H4 (cell line): ENCODE measurements around the gene TOGARAM2. TPM values are rescaled to one million over a fixed set of nuclear protein-coding genes. Genes with fewer than 3 reads are reported as not detected.

ENCODE experiments used
- DNase-seq: peaks from one replicate; pipeline ENCODE4 v3.0.0-alpha.2; 2015; ENCODE audit warnings: low spot score
- total RNA-seq: library from RNA; depleted of rRNA; stranded (reverse); fragments of >200 nt; shearing (Covaris generic); gene quantifications from 2 replicates; pipeline ENCODE4 v1.2.3, GENCODE V29; 2014

TOGARAM2 gene
- total RNA-seq, 1 experiment from 2014 or later: 0.21 TPM

- no peak for DNase-seq
Observed at GRCh38 chr2:28997847-28998735, 17.0 kb downstream of the TOGARAM2 start.

DNA sequence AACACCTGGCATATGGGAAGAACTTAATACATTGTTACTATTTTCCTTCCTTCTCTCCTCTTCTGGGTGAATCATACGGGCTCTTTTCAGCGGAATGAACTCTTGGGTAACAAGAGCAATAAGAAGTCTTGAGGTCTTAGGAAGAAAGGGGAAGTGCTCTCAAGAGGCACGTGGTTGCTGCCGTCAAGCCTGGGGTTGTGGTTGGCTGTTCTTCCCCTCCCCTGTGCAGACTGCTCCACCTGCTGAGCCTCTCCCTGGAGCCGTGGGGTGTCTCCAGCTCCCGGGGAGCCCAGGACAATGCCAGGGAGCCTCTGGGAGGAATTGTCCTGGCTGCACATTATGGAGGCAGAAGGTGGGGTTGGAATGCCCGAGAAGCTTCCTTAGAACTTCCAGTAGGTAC is 19.4 kb downstream of the TOGARAM2 start:
- DNase-seq: no peak

GRCh38 chr2:29000956-29001355 is 19.9 kb downstream of the TOGARAM2 start:
- no peak for DNase-seq

- DNase-seq: no peak
Observed at GRCh38 chr2:29001806-29002205, 20.7 kb downstream of the TOGARAM2 start.

DNA sequence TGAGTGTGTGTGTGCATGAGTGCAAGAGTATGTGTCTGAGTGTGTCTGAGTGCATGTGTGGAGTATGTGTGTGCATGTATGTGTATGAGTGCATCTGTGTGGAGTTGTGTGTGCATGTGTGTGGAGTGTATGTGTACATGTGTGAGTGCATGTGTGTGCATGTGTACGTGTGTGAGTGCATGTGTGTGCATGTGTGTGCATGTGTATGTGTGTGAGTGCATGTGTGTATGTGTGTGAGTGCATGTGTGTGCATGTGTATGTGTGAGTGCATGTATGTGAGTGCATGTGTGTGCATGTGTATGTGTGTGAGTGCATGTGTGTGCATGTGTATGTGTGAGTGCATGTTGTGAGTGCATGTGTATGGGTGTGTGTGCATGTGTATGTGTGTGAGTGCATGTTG is 23.7 kb downstream of the TOGARAM2 start:
- DNase-seq: no peak

DNA sequence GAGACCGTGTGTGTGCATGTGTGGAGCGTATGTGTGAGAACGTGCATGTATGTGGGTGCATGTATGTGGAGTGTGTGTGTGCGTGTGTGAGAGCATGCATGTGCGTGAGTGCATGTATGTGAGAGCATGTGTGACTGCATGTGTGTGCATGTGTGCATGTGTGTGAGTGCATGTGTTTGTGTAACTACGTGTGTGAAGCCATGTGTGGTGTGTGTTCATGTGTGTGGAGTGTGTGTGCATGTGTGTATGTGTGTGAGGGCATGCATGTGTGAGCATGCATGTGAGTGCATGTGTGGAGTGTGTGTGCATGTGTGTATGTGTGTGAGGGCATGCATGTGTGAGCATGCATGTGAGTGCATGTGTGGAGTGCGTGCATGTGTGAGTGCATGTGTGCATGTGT is 24.2 kb downstream of the TOGARAM2 start:
- DNase-seq: no peak

DNA sequence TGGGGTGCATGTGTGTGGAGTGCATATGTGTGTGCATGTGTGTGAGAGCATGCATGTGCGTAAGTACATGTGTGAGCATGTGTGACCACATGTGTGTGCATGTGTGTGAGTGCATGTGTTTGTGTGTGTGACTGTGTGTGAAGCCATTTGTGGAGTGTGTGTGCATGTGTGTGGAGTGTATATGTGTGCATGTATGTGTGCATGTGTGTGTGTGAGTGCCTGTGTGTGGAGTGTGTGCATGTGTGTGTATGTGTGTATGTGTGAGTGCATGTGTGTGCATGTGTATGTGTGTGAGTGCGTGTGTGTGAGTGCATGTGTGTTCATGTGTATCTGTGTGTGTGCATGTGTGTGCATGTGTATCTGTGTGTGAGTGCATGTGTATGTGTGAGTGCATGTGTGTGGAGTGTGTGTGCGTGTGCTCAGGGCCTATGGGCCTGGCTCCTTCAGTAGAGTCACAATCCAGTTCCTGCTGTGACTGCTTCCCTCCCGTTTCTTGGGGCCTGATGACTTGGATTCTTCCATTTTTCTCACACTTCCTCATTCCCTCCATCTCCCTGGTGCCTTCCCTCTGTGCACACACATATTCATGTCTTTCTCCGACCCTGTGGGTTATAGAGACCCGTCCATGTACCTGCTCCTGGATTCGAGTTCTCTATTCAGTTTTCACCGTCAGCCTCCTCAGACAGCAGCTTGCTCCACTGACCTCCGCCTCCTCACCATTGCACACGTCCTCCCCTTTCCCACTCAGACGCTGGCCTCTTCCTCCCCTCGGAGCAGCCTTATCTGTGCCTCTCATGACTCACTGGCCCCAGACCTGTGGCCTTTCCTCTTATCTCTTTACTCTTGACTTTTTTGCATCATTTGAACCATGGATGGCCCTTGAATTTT is 25.2 kb downstream of the TOGARAM2 start:
- no peak for DNase-seq

GRCh38 chr2:29006980-29007301 is 25.8 kb downstream of the TOGARAM2 start:
- DNase-seq: no peak

DNA sequence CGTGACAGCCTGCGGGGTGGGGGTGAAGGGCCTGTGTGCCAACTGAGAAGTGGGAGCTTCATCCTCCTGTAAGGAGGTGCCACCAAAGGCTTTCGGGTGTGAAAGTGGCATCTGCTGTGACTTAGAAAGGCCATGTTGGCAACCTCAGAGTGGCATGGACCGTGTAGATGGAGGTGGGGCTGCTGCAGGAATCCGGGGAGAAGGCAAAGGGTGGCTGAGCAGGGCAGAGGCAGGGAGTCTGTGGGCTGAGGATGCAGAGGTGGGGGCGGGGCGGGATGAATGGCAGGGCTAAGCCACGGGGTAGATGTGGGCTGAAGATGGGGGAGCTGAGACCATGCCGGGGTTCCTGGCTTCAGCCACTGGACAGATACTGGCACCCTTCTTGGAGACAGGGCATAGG is 28.2 kb downstream of the TOGARAM2 start:
- no peak for DNase-seq

GRCh38 chr2:29009711-29010677 is 28.9 kb downstream of the TOGARAM2 start:
- DNase-seq: no peak

DNA sequence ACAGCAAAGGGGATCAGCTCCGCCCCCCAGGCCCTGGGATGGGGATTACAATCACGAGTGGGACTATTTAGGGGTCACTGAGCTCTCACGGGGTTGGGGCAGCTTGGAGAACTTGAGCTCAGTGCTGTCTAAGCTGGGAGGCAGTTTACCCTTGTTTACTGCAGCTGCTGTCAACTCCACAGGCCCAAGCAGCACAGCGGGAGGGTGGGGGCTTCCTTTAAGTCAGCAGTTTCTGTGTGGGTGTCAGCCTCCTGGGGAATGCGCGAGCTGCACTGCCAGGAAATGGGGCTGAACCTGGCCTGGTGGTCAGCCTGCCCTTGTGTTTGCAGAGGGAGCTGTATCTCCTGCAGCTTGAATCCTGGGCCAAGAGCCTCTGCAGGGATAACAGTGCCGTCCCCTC is 29.8 kb downstream of the TOGARAM2 start:
- no peak for DNase-seq

DNA sequence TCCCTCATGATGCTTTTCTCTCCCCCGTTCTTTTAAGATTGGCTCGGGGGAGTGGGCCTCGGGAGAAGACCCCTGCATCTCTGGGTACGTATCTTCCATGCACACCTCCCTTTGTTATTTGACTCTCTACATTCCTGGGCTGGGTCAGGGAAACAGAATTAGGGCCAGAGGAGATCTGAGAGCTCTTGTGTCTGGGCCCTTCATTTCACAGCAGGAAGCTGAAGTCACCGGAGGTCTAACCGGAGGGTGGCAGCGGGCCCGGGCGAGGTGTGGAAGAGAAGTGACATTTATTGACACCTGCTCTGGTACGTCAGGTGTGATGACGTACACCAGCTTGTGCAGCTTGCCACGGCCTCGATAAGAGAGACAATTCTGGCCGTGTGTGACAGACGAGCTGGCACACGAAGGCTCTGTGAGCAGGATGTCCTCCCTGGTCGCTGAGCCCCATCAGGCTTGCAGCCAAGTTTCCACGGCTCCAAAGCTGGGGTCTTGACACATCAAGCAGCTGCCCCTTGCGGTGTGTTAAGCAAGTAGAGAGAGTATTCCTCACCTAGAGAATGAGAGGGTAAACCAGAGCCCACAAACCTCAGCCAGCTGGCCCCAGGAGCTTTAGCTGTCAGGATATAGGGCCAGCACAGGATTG is 30.4 kb downstream of the TOGARAM2 start:
- no peak for DNase-seq

- DNase-seq: no peak
Observed at GRCh38 chr2:29012211-29012681, 31.1 kb downstream of the TOGARAM2 start.

GRCh38 chr2:29013057-29013780 is 32.1 kb downstream of the TOGARAM2 start:
- DNase-seq: no peak

DNA sequence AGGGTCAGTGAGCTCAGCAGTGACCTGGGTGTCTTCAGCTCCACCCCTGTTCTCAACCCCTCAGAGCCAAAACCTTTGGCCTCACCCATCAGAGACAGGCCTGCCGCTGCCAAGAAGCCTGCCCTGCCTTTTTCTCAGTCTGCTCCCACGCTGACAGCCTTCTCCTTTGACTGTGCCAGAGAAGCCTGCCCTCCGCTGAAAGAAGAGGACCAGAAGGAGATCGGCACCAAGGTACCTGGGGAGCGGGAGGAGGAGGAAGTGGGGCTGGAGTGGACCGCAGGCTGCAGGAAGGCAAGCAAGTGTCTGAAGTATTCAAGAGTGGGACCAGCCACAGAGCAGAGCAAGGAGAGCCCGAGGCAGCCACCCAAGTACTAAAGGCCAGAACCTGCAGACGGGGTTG is 33.2 kb downstream of the TOGARAM2 start:
- no peak for DNase-seq

DNA sequence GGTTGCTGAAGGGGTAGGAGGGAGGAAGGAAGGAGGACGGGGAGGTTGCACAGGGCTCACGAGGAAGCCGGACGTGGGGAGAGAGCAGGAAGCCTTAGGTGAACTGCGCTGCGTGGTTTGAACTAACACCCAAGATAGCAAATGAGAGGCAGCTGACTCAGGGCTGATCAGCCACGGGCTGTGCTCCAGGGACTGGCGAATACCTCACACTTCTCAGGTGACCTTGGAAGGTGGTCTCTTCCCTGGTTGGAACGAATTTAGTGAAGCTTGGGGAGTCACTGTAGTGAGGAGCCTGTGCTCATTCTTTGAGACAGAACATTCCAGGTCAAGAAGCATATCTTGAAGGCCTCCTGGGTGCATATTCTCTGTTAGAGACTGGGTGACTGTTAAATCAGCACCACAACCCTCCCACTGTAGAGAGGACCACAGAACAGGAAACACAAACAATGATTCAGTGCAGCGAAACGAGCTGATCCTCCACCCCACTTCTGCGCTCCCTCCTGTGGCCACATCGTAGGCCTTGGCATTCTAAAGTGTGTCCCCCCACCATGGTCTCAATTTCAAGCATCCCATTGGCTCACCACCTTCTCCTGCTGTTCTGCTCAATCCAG is 33.8 kb downstream of the TOGARAM2 start:
- peak; percentile 31 for DNase-seq

DNA sequence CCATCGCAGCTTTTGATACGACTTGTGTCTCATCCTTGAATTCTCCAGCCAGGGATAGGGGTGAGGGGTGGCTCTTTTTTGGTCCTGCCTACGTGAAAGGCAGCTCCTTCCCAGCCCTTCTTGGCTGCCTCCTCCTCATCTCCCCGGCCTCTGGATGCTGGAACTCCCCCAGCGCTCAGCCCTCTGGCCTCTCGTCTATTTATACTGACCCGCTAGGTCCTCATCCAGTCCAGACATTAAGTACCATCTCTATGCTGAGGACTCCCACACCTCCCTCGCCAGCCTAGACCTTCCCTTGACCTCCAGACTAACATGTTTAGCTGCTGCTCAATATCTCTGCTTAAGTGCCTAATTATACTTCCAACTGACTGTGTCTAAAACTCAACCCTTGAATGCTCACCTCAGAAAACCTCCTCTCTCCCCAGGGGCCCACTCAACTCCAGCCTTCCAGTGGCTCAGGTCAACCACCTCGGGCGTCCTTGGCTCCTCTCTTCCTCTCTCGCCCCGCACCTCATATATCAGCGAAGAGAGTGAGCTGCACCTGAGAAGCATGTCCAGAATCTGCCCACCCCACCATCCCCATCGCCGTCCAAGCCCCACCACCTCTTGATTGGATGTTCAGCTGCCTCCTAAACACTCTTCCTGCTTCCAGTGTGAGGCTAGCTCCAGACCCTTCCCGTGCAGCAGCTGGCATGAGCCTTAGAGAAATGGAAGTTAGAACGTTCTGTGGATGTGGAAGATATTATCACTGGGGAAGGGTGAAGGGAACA is 34.8 kb downstream of the TOGARAM2 start:
- no peak for DNase-seq

DNA sequence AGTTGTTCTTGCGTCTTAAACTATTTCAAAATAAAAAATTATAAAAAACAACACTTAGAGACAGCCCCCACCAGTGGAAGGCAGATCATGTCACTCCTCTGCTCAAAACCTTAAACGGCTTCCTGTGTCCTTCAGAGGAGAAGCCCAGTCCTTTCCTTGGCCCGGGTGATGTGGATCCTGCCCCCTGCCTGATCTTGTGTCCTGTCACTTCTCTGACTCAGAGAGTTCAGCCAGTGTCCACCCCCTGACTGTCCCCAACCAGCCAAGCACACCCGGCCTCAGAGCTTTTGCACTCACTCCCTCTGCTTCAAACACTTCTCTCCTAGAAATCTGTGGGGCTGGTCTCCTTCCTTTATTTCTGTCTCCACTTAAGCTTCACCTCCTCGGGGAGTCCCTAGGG is 35.4 kb downstream of the TOGARAM2 start:
- DNase-seq: no peak
